OCI-LY3 (cell line): ENCODE measurements around the gene SPOCD1.
A peak's percentile ranks its signal among the peaks of the same experiment; 100 is the strongest.

Source experiments
- CTCF ChIP-seq: fragments of 200-600, 300-600 bp; sonication (generic); IDR thresholded peaks from 2 replicates; pipeline ENCODE4 v1.5.1; 2014; ENCODE audit warnings: antibody characterized with exemption, low read length, low read depth
- EZH2phosphoT487 ChIP-seq: fragments of 200-600 bp; shearing (Covaris generic); IDR thresholded peaks from 2 replicates; pipeline ENCODE4 v1.6.1; 2018; ENCODE audit warnings: antibody characterized with exemption, mixed run types, low read depth

- no peak for TF ChIP-seq EZH2phosphoT487
- peak; percentile 53 for TF ChIP-seq CTCF
Measured at GRCh38 chr1:31762726-31763670, 52.8 kb downstream of the SPOCD1 start.
